Panc1 (cell line): Measurements from ENCODE around the gene ALKAL2.

Experiments used
- CTCF ChIP-seq: fragments of 450-650 bp; IDR thresholded peaks from 2 replicates; pipeline ENCODE4 v1.5.1; 2017; ENCODE audit warnings: mild to moderate bottlenecking
- POLR2AphosphoS5 ChIP-seq: IDR thresholded peaks from 2 replicates; pipeline ENCODE4 v1.6.1; 2012; ENCODE audit warnings: mild to moderate bottlenecking, low read depth, low read length, moderate library complexity
- REST ChIP-seq, 2 experiments: IDR thresholded peaks; 2 replicates each; pipeline ENCODE4 v1.6.1; 2011 to 2012; ENCODE audit warnings: low read depth in 2 of 2, control low read depth in 1 of 2, low read length in 1 of 2, mild to moderate bottlenecking in 1 of 2, moderate library complexity in 1 of 2; ENCODE audit not compliant: insufficient read depth in 1 of 2
- SIN3A ChIP-seq: IDR thresholded peaks from 2 replicates; pipeline ENCODE4 v1.6.1; 2012; ENCODE audit warnings: low read depth, mild to moderate bottlenecking, low read length, moderate library complexity, borderline replicate concordance; ENCODE audit not compliant: insufficient read depth
- TCF7L2 ChIP-seq: IDR thresholded peaks from 2 replicates; pipeline ENCODE4 v1.6.1; 2011; ENCODE audit warnings: mild to moderate bottlenecking, low read depth, low read length, inconsistent platforms

GRCh38 chr2:237878-238277 is 50.0 kb downstream of the ALKAL2 start:
- TF ChIP-seq CTCF (no peak), POLR2AphosphoS5 (no peak), REST (IDR thresholded peaks at IDR 0.05; ENCODE audit: insufficient read depth in 1 of 2, low read depth in 2 of 2, low read length in 1 of 2) (no peak), TCF7L2 (no peak), SIN3A (no peak)
